HG03039 (cell line): ENCODE measurements around the gene ZSCAN22.
"Not testable (repeated sequence)": the region's sequence is repeated elsewhere in the genome, so short reads cannot be mapped to it uniquely, and the experiment has no call there.

Source experiments
- ATAC-seq: cut with Tn5 transposase; IDR thresholded peaks from one replicate; pipeline ENCODE4 v1.9.1; 2021; ENCODE audit warnings: mild to moderate bottlenecking, moderate library complexity; ENCODE audit not compliant: unreplicated experiment

Gene ZSCAN22

GRCh38 chr19:58317476-58318072 is 9.2 kb upstream of the ZSCAN22 start:
- no peak for ATAC-seq

DNA sequence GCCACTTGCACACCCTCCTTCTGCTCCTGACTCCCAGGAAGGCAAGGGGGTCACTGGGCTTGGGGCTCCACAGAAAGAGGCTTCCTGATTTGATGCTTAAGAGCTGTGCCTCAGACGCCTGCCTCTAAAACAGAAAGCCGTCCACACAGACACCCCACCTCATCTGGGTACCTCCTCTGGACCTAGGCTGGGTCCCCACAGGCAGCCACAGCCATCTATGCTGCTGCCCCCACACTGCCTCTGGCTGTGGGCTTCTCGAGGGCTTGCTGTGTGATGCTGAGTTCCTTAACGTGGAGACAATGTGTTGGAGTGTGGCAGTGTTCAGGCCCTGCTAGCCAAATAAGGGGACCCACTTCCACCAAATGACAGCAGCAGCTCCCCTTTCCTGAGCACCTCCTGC is 8.5 kb upstream of the ZSCAN22 start:
- no peak for ATAC-seq

DNA sequence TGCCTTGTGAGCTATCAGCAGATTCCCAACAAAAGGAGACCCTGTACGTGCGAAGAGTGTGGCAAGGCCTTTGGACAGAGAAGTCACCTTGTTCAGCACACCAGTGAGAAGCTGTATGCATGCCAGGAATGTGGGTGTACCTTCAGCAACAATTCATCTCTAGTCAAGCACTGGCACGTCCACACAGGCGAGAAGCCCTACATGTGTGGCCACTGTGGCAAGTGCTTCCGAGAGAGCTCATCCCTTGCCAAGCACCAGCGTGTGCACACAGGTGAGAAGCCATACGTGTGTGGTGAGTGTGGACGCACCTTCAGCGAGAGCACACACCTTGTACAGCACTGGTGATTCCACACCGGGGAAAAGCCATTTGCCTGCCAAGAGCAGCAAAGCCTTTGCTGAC is 7.6 kb upstream of the ZSCAN22 start:
- ATAC-seq, result no peak

DNA sequence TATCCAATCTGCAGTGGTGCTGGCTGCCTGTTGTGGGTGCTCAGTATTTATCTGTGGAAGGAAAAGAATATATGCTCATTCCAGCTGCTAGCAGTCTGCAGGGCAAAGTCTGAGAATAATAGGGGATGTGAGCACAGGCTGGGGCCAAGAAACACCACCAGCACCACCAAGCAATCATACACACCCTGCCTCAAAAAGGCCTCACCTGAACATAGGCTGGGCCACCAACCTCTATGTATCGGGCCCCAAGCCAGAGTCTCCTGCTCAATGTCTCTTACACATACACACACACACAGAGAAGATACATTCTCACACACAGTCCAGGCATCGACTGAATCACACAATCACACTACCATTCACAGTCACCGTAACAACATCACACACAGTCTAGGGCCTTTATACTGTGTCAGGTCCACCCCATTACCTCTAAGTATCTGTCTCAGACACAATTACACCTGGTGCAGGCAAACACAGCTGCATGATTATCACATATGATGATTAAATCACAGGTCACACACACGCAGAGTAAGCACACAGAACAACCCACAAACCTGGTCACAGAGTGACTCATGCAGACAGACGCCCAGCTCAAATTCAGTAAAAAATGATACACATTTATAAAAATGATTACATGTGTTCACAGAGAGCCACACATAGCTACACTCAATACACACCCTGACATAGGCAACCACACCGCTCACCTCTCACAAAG is 1.3 kb upstream of the ZSCAN22 start:
- no peak for ATAC-seq

- ATAC-seq, result no peak
Measured at GRCh38 chr19:58326501-58326913, 287 bp upstream of the ZSCAN22 start.

- ATAC-seq, result no peak
Measured at GRCh38 chr19:58328999-58329398, 2.2 kb downstream of the ZSCAN22 start.

DNA sequence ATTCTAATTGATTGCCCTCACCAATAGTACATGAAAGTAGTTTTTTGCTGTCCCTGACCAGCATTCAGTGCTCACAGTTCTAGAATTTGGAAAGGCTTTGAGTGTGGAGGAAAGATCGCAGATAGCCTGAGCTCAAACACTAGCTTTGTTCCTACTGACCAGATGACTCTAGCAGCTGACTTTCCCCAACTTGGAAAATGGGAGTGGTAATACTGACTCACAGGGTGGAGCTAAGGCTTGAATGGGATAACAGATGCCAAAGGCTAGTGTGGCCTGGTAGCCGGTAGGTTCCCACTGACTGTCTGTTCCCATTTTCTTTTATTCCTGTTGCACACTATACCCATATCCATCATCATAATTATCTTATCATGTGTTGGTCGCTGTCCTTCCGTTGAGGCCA is 3.7 kb downstream of the ZSCAN22 start:
- no peak for ATAC-seq

GRCh38 chr19:58332697-58333096 is 5.9 kb downstream of the ZSCAN22 start:
- ATAC-seq, result no peak

DNA sequence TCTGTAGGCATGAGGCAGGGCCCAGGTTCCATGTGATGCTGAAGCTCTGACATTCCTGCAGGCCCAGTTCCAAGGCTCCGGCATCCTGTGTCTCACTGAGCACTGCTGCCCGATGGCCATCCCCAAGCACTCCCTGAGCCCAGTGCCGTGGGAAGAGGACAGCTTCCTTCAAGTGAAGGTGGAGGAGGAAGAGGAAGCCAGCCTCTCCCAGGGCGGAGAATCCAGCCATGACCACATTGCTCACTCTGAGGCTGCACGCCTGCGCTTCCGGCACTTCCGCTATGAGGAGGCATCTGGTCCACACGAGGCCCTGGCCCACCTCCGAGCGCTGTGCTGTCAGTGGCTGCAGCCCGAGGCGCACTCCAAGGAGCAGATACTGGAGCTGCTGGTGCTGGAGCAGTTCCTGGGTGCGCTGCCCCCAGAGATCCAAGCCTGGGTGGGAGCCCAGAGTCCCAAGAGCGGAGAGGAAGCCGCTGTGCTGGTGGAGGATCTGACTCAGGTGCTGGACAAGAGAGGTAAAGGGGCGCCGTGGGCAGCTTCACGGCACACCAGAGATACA is 8.0 kb downstream of the ZSCAN22 start:
- ATAC-seq, result no peak

DNA sequence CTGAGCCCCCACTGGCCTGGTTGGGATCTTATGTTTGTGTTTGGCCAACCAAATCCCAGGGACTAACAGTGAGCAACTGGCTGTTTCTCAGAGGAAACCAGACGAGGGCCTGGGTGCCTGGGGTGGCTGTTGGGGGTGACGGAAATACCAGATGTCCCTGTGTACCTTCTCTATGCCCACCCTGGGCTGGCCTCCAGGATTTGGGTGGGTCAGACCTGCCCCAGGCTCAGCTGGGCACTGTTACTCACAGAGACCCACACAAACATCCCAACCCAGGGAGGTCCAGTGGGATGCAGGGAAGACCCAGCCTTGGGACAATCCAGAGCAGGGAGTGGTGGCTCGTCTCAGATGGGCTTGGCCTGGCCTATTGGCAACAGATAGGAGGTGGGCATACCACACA is 8.8 kb downstream of the ZSCAN22 start:
- no peak for ATAC-seq

DNA sequence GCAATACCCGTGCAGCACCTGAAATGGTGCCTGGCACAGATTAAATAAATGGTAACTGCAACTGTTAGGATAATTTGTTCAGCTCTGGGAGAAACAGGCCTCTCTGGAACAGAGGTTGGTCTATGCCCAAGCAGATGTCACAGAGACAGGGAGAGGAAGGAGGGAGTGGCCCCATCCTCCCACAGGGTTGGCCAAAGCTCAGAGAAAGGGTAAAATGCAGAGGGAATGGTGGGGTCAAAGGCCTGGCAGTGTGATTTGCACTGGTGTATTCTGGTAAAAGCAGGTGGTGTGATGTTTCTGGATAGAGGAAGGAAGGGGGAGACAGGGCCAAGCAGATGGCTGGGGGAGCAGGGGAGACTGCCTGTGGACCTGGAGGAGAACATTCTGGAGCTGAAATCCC is 9.4 kb downstream of the ZSCAN22 start:
- ATAC-seq, result no peak

DNA sequence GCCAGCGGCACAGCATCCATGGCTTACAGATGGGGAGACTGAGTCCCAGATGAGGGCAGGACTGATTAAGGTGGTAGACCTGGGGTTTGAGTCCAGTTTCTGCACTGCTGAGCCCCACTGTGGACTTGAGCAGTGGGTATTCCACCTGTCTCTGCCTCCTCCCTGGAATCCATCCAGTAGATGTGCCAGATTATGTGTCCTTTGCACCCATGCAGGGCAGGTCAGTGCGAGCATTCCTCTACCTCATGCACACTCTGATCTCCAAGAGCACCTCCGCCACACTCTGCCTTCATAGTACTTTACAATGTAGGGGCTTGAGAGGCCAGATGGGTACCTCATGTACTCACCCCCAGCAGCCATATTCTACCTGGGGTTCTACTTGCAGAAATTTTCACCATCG is 10.0 kb downstream of the ZSCAN22 start:
- no peak for ATAC-seq

- ATAC-seq, result no peak
Measured at GRCh38 chr19:58338336-58338735, 11.5 kb downstream of the ZSCAN22 start.

DNA sequence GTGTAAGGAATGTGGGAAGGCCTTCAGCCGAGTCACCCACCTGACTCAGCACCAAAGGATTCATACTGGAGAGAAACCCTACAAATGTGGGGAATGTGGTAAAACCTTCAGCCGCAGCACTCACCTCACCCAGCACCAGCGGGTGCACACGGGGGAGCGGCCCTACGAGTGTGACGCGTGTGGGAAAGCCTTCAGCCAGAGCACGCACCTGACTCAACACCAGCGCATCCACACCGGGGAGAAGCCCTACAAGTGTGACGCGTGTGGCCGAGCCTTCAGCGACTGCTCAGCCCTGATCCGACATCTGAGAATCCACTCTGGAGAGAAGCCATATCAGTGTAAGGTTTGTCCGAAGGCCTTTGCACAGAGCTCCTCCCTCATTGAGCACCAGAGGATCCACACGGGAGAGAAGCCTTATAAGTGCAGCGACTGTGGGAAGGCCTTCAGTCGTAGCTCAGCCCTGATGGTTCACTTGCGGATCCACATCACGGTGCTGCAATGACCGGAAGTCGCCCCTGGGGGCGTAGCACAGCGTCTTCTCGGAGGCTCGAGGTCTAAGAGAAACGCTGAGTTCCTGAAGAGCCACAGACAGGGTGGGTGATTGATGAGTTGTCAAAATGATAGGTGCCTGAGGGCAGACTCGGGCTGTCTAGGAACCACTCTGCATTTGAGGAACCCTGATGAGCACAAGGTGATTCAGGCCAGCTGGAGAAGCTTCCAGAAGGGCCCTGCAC is 12.2 kb downstream of the ZSCAN22 start:
- no peak for ATAC-seq

DNA sequence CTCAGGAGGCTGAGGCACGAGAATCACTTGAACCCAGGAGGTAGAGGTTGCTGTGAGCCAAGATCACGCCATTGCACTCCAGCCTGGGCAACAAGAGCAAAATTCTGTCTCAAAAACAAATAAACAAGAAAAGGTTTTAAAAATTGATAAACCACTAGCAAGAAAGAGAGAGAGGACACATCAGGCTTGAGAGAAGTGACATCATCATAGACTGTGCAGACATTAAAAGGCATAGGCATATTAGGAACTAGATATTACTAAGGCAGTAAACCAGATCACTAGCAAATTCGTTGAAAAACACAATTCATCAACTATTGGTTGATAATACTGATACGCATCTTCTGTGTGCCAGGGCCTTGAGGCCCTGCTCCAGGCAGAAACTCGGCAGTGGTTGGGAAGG is 18.8 kb downstream of the ZSCAN22 start:
- ATAC-seq, result no peak

GRCh38 chr19:58346961-58347929 is 20.5 kb downstream of the ZSCAN22 start:
- ATAC-seq, result peak; percentile 82

DNA sequence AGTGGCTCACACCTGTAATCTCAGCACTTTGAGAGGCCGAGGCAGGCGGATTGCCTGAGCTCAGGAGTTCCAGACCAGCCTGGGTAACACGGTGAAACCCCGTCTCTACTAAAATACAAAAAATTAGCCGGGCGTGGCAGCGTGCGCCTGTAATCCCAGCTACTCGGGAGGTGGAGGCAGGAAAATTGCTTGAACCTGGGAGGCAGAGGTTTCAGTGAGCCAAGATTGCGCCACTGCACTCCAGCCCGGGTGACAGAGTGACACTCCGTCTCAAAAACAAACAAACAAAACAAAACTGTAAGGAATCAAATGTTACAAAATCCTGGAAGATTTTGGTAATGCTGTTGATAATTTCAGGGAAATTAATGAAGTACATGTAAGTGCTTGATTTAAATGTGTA is 21.3 kb downstream of the ZSCAN22 start:
- ATAC-seq, result not testable (repeated sequence)

DNA sequence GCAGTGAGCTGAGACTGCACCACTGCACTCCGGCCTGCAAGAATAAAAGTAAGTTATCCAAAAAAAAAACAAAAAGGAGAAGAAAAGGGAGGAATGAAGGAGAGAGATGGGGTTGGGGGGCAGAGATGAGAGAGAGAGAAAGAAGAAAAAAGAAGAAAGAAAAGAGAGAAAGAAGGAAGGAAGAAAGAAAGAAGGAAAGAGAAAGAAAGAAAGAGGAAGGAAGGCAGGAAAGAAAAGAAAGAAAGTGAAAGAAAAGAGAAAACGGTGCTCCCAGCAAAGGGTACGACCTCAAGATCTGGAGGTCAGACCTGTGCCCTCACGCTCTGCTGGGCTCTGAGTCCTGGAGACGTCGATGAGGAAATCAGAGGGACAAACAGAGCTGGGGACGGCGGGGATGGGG is 22.8 kb downstream of the ZSCAN22 start:
- ATAC-seq, result no peak

- ATAC-seq, result no peak
Measured at GRCh38 chr19:58350001-58350861, 23.4 kb downstream of the ZSCAN22 start.
